HG03439 (cell line): ENCODE measurements around the gene CHCHD3.

Source experiments
- ATAC-seq: cut with Tn5 transposase; IDR thresholded peaks from one replicate; pipeline ENCODE4 v1.9.1; 2021; ENCODE audit warnings: mild to moderate bottlenecking, moderate library complexity; ENCODE audit not compliant: unreplicated experiment

Gene CHCHD3

GRCh38 chr7:132755538-132756483 lies 326.1 kb downstream of the CHCHD3 start:
- no peak for ATAC-seq

- no peak for ATAC-seq
Measured at GRCh38 chr7:132752431-132752830, 329.5 kb downstream of the CHCHD3 start.

- ATAC-seq, result no peak
Measured at GRCh38 chr7:132751244-132751647, 330.6 kb downstream of the CHCHD3 start.

GRCh38 chr7:132750530-132751217 lies 331.2 kb downstream of the CHCHD3 start:
- no peak for ATAC-seq

GRCh38 chr7:132750096-132750495 lies 331.8 kb downstream of the CHCHD3 start:
- ATAC-seq, result no peak

GRCh38 chr7:132745510-132745909 lies 336.4 kb downstream of the CHCHD3 start:
- no peak for ATAC-seq

GRCh38 chr7:132743974-132744373 lies 337.9 kb downstream of the CHCHD3 start:
- ATAC-seq, result no peak

GRCh38 chr7:132742189-132742612 lies 339.7 kb downstream of the CHCHD3 start:
- ATAC-seq, result no peak

- ATAC-seq, result no peak
Measured at GRCh38 chr7:132740176-132740575, 341.7 kb downstream of the CHCHD3 start.

- no peak for ATAC-seq
Measured at GRCh38 chr7:132739271-132739955, 342.5 kb downstream of the CHCHD3 start.

- ATAC-seq, result no peak
Measured at GRCh38 chr7:132738254-132738653, 343.6 kb downstream of the CHCHD3 start.

GRCh38 chr7:132735476-132735875 lies 346.4 kb downstream of the CHCHD3 start:
- ATAC-seq, result no peak
